ENCODE results near the gene DDAH2. TPM values are rescaled to one million over a fixed set of nuclear protein-coding genes. Genes with fewer than 3 reads are reported as not detected.

Gene DDAH2
- total RNA-seq, 1 donor from 2014 or later: 30.7 TPM

GRCh38 chr6:31729515-31729978 is 448 bp upstream of the DDAH2 start:
- Mint-ChIP-seq H3K4me1 (peaks cover 71% of the 10 kb centered on the region), H3K4me3 (peak overlapping the region; percentile 97), H3K9me3 (no peaks in the 10 kb centered on the region), H3K36me3 (ENCODE audit: low read depth) (peaks cover 69% of the 10 kb centered on the region), H3K27me3 (no peaks in the 10 kb centered on the region), H3K27ac (peak overlapping the region; percentile 92)
- no peak for TF ChIP-seq CTCF (IDR thresholded peaks at IDR 0.05)
- ATAC-seq (ENCODE audit: low read depth): peak; percentile 45
- peak; percentile 73 for DNase-seq
- CTCF ChIA-PET: interaction anchor here (0.6 to 5.9 kb wide), 19 partner anchors 8 to 532 kb away, joined by 3 to 49 read pairs (median 4); partner anchors contain the start of genes ABHD16A, HSPA1A, HSPA1B and HSPA1L
- POLR2A ChIA-PET: interaction anchor here (0.6 to 7.7 kb wide), 21 partner anchors 9 to 399 kb away, joined by 3 to 131 read pairs (median 9); partner anchors contain the start of genes ABHD16A, ATF6B, BAG6 and CLIC1
- intact Hi-C loops (cut with micrococcal nuclease): loop anchor here (1.0 to 2.0 kb wide), 7 partner anchors 40 to 194 kb away; partner anchors contain the start of genes BAG6, HSPA1A, HSPA1L and NEU1

GRCh38 chr6:31727717-31728671 is 1.1 kb downstream of the DDAH2 start:
- intact Hi-C loops (cut with micrococcal nuclease): loop anchor here (1.0 to 2.0 kb wide), 6 partner anchors 11 to 181 kb away; partner anchors contain the start of genes ABHD16A, HSPA1A, HSPA1L and LY6G5C
- Mint-ChIP-seq H3K4me3 (peak overlapping the region; percentile 97), H3K27me3 (no peaks in the 10 kb centered on the region), H3K36me3 (ENCODE audit: low read depth) (peaks cover 54% of the 10 kb centered on the region), H3K4me1 (peaks cover 66% of the 10 kb centered on the region), H3K27ac (peak overlapping the region; percentile 95), H3K9me3 (no peaks in the 10 kb centered on the region)
- no peak for TF ChIP-seq CTCF (IDR thresholded peaks at IDR 0.05)
- CTCF ChIA-PET: interaction anchor here (1.0 to 5.9 kb wide), 10 partner anchors 10 to 105 kb away, joined by 3 to 49 read pairs (median 6); partner anchors contain the start of genes HSPA1B, LSM2, LY6G5C and MSH5
- POLR2A ChIA-PET: interaction anchor here (0.6 to 7.7 kb wide), 29 partner anchors 10 to 135 kb away, joined by 3 to 131 read pairs (median 6); partner anchors contain the start of genes ABHD16A, APOM, BAG6 and C6orf47
- DNase-seq: no peak
- no peak for ATAC-seq (ENCODE audit: low read depth)

- ATAC-seq (ENCODE audit: low read depth): peak; percentile 76
- intact Hi-C loops (cut with micrococcal nuclease): loop anchor here (1.0 to 2.0 kb wide), 4 partner anchors 12 to 180 kb away; partner anchors contain the start of genes ABHD16A, LY6G5C and NFKBIL1
- Mint-ChIP-seq H3K27me3 (no peaks in the 10 kb centered on the region), H3K27ac (peak overlapping the region; percentile 95), H3K4me3 (peak overlapping the region; percentile 81), H3K36me3 (ENCODE audit: low read depth) (peaks cover 48% of the 10 kb centered on the region), H3K4me1 (peaks cover 65% of the 10 kb centered on the region), H3K9me3 (no peaks in the 10 kb centered on the region)
- DNase-seq: peak; percentile 56
- CTCF ChIA-PET: interaction anchor here (0.8 to 5.9 kb wide), 7 partner anchors 11 to 176 kb away, joined by 3 to 49 read pairs (median 5); partner anchors contain the start of genes HSPA1B, LSM2 and LY6G5C
- no peak for TF ChIP-seq CTCF (IDR thresholded peaks at IDR 0.05)
- POLR2A ChIA-PET: interaction anchor here (0.6 to 7.7 kb wide), 28 partner anchors 11 to 174 kb away, joined by 3 to 131 read pairs (median 6); partner anchors contain the start of genes ABHD16A, APOM, BAG6 and C6orf47
Observed at GRCh38 chr6:31727034-31727716, 1.9 kb downstream of the DDAH2 start.

GRCh38 chr6:31725502-31726350 is 3.4 kb downstream of the DDAH2 start:
- TF ChIP-seq CTCF (IDR thresholded peaks at IDR 0.05): no peak
- no peak overlapping the region for H3K4me3 Mint-ChIP-seq
- H3K9me3 Mint-ChIP-seq: no peaks in the 10 kb centered on the region
- ATAC-seq (ENCODE audit: low read depth) (no peak), DNase-seq (no peak)
- H3K27me3 Mint-ChIP-seq: no peaks in the 10 kb centered on the region
- ChIA-PET POLR2A (interaction anchor here (0.7 to 7.7 kb wide), 6 partner anchors 12 to 109 kb away, joined by 3 to 131 read pairs (median 21); partner anchors contain the start of genes ABHD16A, CLIC1, HSPA1A and HSPA1L), CTCF (interaction anchor here (1.1 kb wide), 1 partner anchor 174 kb away, joined by 3 read pairs; no protein-coding TSS in a partner anchor)
- intact Hi-C loops (cut with micrococcal nuclease): loop anchor here (2.0 kb wide), 1 partner anchor 45 kb away; the partner anchor contains the start of gene LY6G5C
- H3K36me3 Mint-ChIP-seq (ENCODE audit: low read depth): peaks cover 35% of the 10 kb centered on the region
- peaks cover 60% of the 10 kb centered on the region for H3K4me1 Mint-ChIP-seq
- H3K27ac Mint-ChIP-seq: peak overlapping the region; percentile 95

Data from activated B cell treated with CpG ODN at 0.5 μM for 24 hours (primary cell).